NCI-H774 (cell line): Measurements from ENCODE around the gene DSTYK.
"Not testable (repeated sequence)": the region's sequence is repeated elsewhere in the genome, so short reads cannot be mapped to it uniquely, and the experiment has no call there.

ENCODE experiments used
- DNase-seq: peaks from one replicate; lab custom pipeline; 2025; lab: John Stamatoyannopoulos, UW

Gene DSTYK

DNA sequence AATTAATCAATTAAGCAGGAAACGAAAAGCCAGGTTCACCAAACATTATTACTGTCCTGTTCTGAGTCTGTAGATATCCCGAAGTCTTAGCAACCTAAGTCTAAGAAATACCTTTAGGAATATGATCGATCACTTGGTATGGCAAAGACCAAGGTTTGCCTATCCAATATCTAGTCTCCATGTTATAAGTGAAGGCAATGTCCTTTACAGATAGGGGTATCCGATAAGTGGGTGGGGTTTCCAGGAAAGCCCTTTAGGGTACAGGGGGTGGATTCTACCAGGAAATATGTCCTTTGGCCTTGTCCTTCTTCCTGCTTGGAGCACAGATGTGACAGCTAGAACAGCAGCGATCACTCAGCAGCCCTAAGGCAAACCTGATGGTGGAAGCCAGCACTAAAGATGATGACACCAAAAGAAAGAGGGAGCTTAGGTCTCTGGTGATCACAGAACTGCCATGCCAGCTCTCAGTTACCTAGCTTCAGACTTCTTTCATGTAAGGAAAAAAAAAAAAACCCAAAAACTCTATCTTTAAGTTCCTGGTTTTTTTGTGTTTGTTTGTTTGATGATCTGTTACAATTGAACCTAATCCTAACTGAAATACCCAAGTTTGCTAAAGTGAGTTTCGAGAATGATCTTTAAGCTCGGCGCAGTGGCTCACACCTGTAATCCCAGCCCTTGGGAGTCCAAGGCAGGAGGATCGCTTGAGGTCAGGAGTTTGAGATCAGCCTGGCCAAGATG lies 40.8 kb downstream of the DSTYK start:
- no peak for DNase-seq

DNA sequence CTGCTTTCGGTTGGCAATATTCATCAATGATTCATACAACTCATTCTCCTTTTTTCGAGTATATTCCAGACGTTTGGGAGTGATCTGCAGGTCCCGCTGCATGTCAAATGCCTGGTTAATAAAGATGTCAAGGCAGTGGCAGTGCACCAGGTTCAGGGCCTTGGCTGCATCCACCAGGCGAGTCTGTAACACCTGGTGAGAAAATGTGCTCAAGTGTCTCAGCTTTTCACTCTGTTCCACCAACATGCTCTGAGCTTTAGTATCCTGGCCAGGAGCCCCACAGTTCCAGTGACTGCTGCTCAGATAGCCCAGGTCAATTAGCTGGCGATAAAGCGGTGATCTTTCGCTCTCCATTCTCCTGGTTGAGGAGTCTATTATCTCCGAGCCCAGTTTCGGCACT lies 42.3 kb downstream of the DSTYK start:
- DNase-seq: no peak

DNA sequence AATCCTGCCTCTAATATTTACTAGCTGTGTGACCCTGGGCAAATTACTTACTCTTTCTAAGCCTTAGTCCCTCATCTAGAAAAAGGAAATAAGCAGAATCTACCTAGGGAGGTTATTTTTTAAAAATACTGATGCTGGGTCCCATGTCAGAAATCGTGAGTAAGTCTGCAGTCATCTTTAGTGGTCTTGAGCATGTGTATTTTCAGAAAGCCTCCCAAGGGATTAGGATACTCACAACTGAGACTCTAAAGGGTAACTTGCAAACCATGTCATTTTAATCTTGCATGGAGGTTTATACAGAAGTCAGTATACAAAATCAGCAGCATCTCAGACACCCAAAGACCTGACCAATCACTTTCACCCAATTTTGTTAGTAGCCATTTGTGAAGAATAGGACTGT lies 43.2 kb downstream of the DSTYK start:
- DNase-seq: no peak

DNA sequence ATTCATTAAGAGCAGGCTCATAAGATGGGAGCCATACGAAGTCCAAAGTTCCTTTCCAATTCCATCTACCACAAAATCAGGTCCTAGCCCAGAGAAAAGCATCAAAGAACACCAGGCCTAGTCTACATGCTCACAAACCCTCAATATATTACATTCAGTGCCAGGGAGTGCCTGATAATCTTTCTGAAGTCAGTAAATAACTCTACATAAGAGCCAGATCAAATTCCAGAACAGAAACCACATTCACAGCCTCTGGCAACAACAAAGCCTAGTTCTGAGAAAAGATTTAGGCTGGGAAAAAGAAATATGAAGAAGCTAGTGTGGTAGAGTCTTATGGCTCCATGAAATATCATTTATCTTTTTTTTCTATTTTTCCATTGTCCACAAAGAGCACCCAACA lies 49.2 kb downstream of the DSTYK start:
- no peak for DNase-seq

DNA sequence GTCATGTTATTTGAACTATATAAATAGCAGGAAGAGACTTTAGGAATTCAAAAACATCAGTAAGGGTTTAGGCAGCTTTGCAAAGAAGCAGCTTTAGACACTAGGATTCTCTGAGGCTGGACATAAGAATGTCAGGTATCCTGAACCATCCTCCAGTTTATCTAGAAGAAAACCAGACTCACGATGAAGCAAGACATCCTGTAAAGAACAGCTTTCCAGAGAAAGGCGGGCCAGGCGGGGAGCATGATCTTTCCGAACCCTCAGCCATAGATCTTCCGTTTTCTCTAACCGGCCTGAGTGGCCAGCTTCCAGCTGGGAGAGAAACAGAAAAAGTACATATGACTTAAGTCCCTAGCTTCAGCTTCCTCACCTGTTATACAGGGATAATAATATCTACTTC lies 50.4 kb downstream of the DSTYK start:
- DNase-seq: no peak

DNA sequence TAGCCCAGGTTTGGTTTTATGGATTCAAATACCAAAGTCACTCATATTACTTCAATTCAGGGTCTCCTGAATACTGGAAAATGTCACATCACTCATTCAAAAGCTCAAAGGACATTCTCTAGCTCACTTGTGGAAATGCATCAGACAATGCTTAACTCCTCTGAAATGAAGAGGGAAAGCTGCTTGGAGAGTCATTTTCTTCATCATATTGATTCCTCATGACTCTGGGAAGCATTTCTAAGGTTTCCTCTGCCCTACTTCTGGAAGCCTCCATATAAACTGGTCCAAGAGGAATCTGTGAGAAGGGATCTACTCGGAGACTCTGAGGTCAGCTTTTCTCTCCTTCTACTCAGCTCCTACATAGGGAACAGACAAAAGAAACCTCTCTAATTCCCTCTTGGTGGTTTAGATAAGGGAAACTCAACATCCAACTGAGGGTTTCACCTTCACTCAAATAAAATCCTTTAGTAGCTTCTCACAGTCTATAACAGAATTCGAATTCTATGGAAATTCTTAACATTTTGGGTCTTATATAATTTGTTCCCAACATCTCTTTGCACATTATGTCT lies 53.4 kb downstream of the DSTYK start:
- DNase-seq: no peak

DNA sequence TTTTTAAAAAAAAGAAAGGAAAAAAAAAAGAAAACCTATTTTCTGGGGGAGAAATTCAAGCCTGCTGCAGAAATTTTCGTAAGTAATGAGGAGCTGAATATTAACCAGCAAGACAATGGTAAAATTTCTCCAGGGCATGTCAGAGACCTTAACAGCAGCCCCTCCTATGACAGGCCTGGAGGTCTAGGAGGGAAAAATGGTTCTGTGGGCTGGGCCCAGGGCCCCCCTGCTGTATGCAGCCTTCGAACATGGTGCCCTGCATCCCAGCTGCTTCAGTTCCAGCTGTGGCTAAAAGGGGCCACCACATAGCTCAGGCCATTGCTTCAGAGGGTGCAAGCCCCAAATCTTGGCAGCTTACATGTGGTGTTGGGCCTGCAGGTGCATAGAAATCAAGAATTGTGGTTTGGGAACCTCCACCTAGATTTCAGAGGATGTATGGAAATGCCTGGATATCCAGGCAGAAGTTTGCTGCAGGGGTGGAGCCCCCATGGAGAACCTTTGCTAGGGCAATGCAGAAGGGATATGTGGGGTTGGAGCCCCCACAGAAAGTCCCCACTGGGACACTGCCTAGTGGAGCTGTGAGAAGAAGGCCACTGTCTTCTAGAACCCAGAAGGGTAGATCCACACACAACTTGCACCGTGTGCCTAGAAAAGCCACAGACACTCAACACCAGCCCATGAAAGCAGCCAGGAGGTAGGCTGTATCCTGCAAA lies 55.7 kb downstream of the DSTYK start:
- DNase-seq: not testable (repeated sequence)

DNA sequence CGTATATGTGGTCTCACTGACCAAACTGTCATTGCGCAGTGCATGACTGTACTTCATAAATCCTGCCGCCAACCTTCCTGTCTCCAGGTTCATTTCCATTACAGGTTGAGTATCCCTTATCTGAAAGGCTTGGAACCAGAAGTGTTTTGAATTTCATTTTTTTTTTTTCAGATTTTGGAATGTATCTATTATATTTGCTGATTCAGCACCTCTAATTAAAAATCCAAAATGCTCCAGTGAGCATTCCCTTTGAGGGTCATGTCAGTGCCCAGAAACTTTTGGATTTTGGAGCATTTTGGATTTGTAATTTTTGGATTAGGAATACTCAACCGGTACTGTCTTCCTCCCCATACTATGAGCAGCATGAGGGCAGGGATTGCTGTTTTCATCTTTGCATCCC lies 59.0 kb downstream of the DSTYK start:
- no peak for DNase-seq

DNA sequence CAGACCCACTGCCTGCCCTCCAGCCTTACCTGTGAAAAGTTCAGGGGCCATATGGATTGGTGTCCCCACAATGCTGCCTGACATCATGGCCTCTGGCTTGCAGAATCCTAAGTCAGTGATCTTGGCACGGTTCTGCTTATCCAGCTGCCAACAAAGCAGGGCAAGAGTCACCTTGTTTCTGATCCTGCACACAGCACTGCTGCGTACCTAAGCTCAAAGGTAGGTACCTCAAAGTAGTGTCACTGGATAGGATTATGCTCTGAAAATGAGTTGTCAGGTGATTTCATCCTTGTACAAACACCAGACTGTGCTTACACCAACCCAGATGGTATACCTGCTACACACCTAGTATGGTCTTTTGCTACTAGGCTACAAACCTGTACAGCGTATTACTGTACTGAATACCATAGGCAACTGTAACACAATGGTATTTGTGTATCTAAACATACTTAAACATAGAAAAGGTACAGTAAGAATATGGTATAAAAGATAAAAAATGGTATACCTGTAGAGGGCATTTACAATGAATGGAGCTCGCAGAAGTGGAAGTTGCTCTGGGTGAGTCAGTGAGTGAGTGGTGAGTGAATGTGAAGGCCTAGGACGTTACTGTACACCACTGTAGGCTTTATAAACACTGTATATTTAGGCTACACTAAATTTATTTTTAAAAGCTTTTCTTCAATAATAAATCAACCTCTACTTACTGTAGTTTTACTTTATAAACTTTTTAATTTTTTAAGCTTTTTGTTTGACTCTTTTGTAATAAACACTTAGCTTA lies 60.7 kb downstream of the DSTYK start:
- no peak for DNase-seq

DNA sequence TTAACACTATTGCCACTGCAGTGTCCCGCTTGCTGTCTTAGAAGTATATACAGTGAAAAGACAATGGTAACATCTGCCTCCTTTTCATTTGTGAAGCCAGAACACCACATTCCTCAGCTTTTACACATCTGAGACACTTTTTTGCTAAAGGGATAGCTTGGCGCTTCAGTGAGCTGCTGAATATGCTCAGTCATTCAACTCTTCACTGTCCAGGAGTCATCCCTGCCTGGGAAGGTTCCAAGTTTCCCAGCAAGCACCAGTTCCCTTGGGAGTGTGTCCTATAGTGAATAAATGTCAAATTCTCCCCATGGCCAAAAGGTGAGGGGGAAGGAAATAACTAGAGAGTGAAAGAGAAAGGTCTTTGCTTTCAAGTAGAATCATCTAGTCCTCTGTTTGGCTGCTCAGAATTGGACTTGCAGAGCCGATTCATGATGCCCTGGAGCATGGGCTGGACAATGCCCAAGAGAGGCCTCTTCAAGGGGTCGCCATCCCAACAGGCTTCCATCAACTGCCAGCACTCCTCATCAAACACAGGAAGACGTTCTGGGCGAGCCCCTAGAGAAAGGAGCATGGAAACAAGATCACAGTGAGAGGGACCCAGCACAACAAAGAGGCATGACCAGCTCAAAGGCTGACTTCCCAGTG lies 64.2 kb downstream of the DSTYK start:
- DNase-seq: no peak

DNA sequence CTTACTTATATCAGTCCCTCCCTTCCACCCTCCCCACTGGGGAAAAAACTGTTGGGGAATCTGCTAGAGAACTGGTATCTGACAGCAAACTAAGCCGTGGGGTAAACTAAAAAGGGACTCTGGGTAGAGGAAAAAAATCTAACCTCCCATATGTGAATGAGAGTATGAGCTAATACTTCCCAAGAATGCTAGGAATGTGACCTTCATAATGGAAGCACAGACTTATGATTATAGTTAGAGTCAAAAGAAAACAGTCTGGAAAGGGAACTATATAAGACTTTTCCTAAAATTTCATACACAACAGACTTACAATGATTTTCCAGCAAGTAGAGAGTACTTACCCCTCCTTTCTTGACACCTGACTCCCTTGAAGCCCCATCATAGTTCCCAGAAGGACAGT lies 66.8 kb downstream of the DSTYK start:
- DNase-seq: no peak

DNA sequence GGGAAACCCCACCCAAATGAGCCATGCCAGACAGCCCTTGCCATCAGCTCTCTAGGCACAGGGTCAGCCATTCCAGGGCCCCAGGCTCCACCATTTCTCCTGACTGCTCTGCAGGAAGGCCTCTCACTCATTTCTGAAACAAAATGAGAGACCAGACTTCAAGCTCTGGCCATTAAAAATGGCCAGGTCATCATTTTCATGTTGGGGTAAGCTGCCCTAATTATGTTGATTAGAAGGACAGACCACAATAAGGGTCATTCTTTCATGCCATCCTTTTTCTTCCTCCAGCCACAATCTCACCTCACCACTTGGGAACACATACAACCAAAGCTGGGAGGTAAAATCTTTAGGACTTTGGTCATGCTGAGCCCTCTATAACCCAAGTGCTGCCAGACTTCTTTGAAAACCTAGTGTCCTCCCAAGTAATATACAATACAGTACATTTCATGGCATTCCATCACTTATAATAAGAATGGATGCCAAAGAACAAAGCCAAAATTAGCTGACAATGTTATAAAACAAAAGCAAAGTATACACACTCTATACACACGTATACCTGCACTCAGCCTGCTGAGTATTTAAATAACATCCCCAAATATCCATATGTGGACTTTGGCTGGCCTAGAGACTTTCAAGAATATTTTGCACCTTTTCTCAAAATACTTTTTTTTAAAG lies 67.3 kb downstream of the DSTYK start:
- DNase-seq: no peak

DNA sequence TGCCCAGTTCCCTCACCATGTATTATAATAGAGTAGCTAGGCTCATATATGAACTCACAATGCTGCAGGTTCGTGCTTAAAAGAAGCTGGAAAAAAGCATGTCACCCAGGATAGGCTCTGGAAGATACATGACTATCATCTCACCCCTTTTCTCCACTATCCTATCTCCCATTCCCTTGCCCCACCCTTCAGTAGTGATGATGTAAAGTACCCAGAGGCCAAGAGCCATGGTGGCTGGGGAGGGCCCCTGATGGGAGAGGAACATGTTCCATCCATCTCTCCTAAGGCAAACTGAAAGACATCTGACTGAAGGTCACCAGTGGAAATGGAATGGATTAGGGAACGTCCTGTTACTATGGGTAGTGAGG lies 69.4 kb downstream of the DSTYK start:
- DNase-seq: no peak

DNA sequence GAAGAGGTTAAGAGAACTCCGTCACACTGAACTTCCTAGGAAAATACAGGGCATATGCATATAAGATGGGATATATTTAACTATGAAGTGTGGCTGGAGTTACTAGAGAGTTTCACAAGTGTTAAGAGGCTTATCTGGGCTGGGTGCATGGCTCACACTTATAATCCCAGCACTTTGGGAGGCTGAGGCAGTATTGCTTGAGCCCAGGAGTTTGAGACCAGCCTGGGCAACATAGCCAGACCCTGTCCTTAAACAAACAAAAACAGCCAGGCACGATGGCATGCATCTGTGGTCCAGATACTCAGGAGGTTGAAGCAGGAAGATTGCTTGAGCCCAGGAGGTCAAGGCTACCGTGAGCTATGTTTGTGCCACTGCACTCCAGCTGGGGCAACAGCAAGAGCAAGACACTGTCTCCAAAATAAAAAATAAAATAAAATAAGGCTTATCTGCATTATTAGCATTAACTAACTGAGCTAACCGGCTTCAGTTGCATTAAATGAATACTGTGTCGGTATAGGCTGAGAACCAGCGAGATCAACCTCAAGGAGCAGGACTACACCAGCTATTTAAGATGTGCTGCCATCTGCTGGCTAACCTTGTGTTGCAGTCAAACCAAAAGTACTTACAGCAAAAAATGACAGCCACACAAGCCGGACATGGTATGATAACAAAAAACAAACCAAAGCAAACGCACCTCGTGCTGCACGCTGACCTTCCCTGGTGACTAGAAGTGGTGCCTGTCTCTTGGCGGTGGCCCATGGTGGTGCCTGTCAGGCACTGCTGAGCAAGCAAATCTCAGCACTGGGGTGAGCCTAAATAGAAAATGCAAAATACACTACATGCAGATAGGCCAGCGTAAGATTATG lies 70.0 kb downstream of the DSTYK start:
- DNase-seq: peak; percentile 57

DNA sequence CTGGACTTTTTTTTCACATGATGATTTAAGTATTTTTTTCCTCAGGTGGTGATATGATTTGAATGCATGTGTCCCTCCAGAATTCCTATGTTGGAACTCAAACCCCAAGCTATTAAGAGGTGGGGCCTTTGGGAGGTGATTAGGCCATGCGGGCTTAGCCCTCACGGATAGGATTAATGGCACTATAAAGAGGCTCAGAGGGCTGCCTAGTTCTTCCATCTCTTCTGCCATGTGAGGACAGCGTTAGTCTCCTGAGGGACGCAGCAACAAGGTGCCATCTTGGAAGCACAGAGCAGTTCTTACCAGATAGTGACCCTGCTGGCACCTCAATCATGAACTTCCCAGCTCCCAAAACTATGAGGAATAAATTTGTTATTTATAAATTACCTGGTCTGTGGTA lies 71.4 kb downstream of the DSTYK start:
- DNase-seq: no peak

DNA sequence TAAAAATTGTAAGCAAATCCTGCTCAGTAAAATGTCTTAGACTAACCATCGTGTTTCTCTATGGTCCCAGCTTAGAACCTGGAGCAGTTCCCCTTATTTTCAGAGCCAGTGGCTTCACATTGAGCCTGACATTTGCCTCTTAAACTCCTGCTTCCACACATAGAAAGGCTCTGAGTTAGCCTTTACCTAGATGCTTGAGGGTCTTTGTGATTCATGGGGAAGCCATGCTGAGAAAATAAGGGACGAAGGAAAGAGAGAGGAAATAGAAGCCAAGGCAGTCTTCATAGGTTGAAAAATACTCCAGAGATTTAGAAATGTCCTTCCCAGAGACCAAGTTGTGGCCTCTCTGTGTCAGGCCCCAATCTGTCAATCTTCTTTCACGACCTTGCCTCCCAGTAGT lies 73.6 kb downstream of the DSTYK start:
- DNase-seq: no peak

DNA sequence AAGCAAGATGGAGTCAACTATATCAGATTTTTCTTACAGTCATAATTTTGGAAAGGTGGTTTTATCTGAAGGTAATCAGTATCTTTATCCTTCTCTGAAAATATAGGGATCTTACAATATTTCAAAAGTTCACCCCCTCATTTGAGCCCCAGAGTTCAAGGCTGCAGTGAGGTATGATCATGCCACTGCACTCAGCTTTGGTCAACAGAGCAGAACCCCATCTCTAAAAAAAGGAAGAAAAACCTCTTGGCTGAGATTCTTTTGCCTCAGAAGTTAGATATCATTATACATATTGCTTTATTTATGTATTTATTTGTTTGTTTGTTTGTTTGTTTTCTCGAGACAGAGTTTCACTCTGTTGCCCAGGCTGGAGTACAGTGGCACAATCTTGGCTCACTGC lies 78.2 kb downstream of the DSTYK start:
- no peak for DNase-seq

DNA sequence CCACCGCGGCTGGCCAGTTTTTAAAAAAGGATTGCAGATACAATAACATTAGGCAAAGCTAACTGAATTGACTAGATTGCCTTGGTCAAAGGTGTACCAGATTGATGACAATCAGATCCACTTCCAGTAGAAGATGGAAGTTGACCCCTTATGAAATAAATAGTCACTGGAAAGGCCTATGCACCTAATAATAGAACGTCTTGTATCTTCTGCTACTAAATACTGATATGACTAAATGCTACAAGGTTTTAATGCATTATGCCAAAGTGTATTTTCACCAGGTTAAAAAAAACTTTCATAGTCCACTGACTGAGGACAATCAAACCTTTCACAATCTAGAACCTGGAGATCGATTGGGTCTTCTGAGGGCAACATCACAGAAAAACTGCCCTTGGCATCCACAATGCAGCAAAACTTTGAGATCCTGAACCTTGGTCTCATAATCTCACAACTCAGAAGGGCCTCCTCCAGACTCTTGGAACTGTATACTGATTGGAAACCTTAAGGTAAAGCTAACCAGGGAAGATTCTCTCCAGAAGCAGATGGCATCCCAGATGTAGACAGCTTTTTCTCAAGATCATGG lies 82.0 kb downstream of the DSTYK start:
- DNase-seq: no peak

DNA sequence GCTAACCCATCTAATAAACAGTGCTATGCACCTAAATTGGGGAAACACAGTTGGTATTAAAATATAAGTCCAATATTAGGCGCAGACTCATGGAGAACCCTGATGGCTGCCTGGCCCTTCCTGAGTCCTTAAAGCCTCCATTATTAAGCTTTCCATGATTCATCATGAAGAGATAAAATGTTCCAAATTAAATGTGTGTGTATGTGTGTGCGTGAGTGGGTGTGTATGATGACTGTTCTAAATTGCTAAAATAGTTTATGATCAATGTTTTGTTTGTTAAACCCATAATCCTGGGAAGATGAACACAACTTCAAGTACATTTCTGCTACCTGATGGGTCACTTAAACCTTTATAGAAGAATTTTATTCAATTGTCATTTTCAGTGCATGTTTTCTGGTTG lies 83.5 kb downstream of the DSTYK start:
- no peak for DNase-seq

DNA sequence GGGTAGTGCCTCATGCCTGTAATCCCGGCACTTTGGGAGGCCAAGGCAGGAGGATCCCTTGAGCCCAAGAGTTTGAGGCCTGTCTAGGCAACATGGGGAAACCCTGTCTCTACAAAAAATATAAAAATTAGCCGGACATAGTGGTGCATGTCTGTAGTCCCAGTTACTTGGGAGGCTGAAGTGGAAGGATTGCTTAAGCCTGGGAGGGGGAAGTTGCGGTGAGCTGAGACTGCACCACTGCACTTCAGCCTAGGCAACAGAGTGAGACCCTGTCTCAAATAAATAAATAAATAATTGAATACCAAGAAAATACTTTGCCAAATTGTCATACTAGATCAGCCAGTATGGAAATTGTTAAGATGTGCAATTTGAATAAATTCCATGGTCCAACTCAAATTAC lies 83.9 kb downstream of the DSTYK start:
- DNase-seq: no peak
